Activated effector memory CD4-positive, alpha-beta T cell treated with anti-CD3 and anti-CD28 coated beads, Interleukin-2, amount 50 U/mL, for 16 hours (primary cell): Measurements from ENCODE around the gene FADS2.
"Not testable (repeated sequence)": the region's sequence is repeated elsewhere in the genome, so short reads cannot be mapped to it uniquely, and the experiment has no call there.

Experiments used
- DNase-seq: peaks from one replicate; pipeline ENCODE4 v3.0.0-alpha.2; 2020

Gene FADS2

GRCh38 chr11:61869708-61870451 lies 41.8 kb downstream of the FADS2 start:
- no peak for DNase-seq

DNA sequence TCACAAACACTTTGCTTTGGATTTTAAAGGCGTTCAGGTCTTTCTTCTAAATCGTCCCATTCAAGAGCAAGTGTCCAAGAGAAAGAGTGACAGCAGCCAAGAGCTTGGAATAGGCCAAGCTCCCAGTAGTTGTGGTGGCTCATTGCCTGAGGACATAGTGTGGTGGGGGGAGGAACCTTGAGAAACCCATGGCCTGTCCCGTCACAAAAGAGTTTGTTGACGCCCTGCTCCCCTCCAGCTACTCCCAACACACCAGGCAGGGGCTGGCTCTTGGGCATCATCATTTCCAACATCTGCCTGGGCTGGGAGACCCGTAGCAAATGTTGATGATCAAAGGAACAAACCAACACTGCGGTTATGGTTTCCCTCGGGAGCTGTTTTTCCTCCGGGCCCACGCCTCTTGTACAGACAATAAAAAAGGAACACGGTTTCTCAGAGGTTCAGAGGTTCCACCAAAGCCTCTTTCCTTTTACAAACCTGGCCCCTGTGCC lies 42.5 kb downstream of the FADS2 start:
- DNase-seq = no peak

GRCh38 chr11:61871158-61871597 lies 43.1 kb downstream of the FADS2 start:
- DNase-seq = peak; percentile 82

DNA sequence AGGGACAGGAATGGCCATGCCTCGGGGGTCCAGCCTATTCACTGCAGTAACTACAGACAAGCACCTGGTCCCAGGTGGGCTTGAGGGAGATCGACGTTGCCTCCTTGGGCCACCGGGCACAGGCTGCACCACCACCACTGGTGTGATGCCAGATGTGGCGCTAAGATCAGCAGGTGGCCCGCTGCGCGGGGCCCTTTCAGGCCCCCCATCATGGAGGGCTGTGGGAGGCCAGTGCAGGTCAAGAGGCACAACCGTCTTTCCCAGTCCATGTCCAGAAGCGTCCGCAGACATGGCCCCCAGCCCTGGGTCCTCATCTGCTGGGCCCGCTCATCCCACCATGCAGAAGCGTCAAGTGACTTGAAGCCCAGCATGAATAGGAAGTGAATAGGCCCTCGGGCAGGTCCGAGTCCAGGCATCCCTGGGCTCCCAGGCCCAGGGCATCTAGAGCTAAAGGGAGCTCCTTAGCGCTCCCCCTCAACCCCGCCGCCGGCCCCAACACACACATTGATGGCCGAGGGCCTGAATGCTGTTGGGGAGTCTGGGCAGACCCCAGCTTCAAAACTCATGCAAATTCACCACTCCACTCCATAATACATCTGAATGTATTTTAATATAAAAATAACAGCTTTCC lies 45.0 kb downstream of the FADS2 start:
- DNase-seq = no peak

GRCh38 chr11:61873588-61874376 lies 45.7 kb downstream of the FADS2 start:
- DNase-seq = no peak

GRCh38 chr11:61874377-61874809 lies 46.3 kb downstream of the FADS2 start:
- no peak for DNase-seq

GRCh38 chr11:61874853-61875252 lies 46.8 kb downstream of the FADS2 start:
- DNase-seq = no peak

- DNase-seq = no peak
Observed at GRCh38 chr11:61875698-61876097, 47.6 kb downstream of the FADS2 start.

- no peak for DNase-seq
Observed at GRCh38 chr11:61879152-61879551, 51.1 kb downstream of the FADS2 start.

- DNase-seq = no peak
Observed at GRCh38 chr11:61880031-61880430, 51.9 kb downstream of the FADS2 start.

DNA sequence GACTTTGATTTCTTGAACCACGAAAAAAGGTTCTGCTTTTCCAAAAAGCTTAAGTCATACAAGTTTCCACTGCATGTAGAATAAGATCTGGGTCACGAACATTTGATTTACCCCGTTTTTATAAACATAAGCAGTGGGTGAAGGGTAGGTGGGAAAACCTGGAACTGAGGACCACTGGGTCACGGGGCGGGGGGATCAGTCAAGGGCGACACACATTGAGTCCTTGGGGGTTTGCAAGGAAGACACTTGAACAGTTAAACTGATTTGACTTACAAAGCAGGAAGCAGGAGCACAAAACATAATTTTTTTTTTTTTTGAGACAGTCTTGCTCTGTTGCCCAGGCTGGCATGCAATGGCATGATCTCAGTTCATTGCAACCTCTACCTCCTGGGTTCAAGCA lies 52.4 kb downstream of the FADS2 start:
- DNase-seq = no peak

GRCh38 chr11:61881397-61881796 lies 53.3 kb downstream of the FADS2 start:
- no peak for DNase-seq

GRCh38 chr11:61882267-61882666 lies 54.2 kb downstream of the FADS2 start:
- not testable (repeated sequence) for DNase-seq

DNA sequence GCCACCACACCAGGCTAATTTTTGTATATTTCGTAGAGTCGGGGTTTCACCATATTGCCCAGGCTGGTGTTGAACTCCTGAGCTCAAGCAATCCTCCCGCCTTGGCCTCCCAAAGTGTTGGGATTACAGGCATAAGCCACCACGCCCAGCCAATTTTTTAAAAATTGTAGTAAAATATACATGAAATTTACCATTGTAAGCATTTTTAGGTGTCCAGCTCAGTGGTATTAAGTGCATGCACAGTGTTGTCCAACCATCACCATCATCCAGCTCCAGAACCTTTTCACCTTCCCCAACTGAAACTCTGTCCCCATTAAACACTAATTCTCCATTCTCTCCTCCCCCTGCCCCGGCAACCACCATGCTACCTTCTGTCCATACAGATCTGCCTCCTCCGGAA lies 54.8 kb downstream of the FADS2 start:
- no peak for DNase-seq

- DNase-seq = no peak
Observed at GRCh38 chr11:61883327-61883726, 55.2 kb downstream of the FADS2 start.

DNA sequence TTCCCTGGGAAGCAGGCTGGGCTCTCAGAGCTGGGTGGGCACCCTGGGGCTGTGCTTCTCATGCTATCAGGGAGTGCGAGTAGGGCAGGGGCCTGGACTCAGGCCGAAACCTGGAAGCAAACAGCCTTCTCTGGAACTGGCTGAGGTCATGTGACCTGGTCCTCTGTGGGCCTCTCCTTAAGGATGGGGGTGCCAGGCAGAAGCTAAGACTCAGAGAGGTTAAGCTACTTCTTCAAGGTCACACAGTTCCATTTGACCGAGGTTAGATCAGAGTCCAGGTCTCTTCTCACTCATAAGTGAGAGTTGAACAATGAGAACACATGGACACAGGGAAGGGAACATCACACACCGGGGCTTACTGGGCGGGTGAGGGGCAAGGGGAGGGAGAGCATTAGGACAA lies 55.8 kb downstream of the FADS2 start:
- DNase-seq = no peak

GRCh38 chr11:61885166-61885778 lies 57.2 kb downstream of the FADS2 start:
- DNase-seq = no peak

- DNase-seq = no peak
Observed at GRCh38 chr11:61885784-61886580, 57.9 kb downstream of the FADS2 start.

DNA sequence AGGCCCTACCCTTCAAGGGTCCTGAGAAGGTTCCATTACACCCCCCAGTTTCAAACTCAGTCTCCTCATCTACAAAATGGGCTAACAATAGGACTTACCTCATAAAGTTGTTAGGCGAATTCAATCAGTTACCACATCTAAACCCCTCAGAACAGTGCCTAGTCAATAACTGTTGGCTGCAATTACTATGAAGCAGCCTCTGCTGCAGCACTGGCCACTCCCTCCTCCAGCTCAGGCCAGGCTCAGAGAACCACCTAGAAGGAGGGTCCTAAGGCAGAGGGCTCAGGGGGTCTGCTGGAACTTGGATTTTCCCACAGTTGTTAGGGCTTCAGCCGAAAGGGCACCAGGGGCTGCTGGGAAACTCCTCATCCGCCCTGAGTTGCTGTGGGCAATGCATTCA lies 58.5 kb downstream of the FADS2 start:
- no peak for DNase-seq

DNA sequence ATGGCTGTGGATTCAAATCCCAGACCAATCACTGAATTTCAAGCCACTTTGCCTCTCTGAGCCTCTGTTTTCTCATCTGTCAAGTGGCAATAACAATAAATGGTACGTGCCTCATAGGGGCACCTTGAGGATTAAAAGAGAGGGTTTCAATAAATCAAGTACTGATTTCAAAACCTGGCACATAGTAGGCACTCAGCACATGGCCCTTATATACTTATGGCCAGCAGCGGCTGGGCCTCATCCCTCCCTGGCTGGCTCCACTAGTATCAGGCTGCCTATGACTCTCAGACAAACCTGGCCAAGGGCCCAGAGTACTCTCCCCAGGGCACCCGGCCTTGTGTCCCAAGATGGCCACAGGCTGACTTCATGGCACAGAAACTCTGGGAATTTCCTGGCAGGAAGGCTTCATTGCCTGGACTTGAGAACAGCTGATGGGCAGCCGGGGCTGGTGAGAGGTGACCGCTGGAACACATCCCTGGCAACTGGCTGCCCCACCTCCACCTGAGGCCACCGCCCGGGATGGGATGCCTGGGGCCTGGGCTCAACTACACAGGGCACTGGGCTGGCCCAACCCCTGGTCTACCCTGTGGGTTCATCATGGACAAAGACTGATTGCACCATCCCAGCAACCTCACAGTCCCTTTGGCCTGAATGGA lies 59.9 kb downstream of the FADS2 start:
- no peak for DNase-seq

DNA sequence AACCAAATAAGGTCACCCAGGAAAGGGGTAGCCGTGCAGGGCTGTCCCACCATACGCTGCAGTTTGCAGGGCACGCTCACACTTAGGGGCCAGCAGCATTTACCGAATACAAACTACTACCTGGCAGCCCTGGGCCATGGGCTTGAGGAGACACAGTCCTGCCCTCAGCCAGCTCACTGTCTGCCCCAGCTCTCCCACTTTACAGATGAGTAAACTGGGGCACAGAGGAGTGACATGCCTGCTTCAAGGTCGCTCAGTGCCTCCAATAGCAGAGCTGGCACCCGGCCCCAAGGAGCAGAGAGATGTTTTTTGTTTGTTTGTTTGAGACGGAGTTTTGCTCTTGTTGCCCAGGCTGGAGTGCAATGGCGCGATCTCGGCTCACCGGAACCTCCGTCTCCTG lies 60.5 kb downstream of the FADS2 start:
- no peak for DNase-seq

- no peak for DNase-seq
Observed at GRCh38 chr11:61889831-61890230, 61.7 kb downstream of the FADS2 start.
